Mesenteric fat pad (tissue), 1 donor: Measurements from ENCODE around the gene TRPV2. TPM values are rescaled to one million over a fixed set of nuclear protein-coding genes. Genes with fewer than 3 reads are reported as not detected.
"Not testable (repeated sequence)": the region's sequence is repeated elsewhere in the genome, so short reads cannot be mapped to it uniquely, and the experiment has no call there.

ENCODE experiments used
- DNase-seq: peaks from one replicate; pipeline ENCODE4 v3.0.0-alpha.2; 2020; ENCODE audit warnings: low spot score
- total RNA-seq: library from RNA; stranded (reverse); fragmentation: NEBNext Ultra II Directional; extraction: Animal tissue kit (Norgen Biotek cat#: 25700); gene quantifications from one replicate; pipeline ENCODE4 v1.2.1, GENCODE V29; 2021
- donor health status: DM: yes; HTN: yes; CAD: no.

TRPV2 gene
- total RNA-seq, 1 donor from 2014 or later, result 43.7 TPM

DNA sequence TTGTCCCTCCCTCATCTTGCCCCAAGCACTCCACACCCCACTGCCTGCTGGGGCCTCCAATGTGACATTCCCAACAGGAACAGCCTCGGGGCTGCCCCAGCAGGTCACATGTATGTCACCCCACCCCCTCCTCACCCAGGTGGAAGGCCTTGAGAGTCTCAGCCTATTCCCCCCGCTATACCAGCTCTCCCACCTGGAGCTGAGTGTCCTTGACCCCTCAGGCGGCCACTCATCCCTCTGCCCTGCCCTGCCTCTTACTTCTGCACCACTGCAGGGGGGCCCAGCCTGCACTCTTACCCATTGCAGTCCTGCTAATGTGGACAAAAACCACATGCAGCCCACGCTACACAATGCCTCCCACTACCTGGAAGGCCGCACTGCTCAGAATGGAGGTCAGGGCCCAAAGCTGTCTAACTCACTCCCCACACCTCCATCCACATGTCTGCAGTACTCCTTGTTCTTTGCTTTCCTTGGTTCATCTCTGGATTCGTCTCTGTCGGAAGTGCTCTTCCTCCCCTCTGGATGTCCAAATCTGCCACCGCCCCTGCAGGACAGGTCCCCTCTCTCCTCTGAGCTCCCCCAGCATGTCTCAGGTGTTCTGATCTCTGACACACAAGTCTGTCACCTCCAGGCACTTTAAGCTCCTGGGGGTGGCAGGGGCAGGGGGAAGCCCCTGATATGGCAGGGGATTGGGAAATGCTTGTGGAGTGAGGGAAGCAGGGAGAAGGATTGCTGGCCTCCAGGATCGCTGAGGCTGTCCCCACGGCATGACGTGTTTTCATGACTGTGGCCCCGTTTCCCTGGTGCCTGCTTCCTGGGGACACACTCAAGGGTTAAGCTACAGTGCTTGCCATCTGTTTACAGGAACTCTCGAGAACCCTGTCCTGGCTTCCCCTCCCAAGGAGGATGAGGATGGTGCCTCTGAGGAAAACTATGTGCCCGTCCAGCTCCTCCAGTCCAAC lies 20.8 kb downstream of the TRPV2 start:
- no peak for DNase-seq

DNA sequence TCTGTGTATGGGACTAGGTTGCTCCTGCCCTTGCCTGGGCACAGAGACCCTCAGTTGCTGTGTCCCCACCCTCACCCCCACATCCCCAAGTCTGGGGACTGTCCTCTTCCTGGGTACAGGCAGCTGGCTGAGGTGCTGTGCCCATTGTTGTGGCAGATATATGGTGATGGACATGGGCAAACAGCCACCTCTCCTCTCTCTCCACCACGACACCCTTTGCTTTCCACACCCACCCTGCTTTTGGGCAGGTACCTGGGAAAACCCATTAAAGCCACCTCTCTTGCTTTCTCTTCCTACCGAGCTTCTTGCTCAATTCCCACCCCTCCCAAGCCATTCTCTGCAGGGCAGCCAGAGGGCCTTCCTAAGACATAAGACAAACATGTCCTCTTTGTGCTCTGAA lies 21.7 kb downstream of the TRPV2 start:
- DNase-seq, result no peak

DNA sequence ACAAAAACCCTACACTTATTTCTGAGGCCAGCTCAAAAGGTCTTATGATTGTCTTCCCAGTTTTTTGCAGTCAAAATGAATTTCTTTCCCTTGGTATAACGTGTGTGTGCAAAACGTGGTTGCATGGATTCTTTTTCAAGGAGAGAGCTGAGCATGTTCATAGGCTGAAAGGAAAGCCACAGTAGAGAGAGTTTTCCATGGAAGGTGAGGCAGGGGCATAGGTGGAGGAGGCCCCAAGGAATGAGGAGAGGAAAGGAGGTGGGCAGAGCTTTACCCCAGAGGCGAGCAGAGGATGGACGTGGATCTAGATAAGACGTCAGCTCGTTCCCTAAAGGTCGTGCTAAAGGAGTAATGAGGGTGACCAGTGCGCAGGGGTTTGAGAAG lies 22.8 kb downstream of the TRPV2 start:
- DNase-seq, result no peak

DNA sequence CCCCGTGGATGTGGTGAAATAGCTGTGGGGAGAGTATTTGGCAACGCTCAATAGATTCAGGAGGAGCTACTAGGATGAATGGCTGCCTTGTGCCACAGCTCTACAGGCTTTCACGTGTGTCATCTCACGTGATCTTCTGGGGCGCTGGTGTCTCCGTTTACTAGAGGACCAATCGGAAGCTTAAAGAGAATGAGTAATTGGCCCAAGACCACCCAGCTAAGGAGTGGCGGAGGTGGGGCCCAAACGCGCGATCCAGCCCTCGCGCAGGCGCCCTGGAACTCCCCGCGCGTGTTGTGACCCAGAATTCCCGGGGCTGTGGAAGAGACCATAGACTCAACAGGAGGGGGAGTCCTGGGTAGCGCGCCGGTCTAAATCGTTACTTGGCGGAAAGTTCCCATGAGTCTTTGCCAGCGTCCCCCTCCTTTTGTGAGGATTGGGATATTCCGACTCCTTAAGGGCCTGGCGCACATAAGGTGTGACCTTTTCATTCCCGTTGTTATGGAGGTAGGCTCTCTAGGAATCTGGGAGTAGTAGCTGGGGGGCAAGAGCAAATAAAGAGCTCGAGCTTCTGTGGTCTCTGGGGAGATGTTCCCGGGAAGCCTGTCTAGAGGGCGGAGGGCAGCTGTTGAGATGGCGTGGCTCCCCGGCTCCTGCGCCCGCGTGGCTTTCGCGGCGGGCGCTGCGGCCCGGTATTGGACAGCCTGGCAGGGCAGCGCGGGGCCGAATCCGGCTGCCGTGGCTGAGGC lies 23.4 kb downstream of the TRPV2 start:
- DNase-seq, result peak; percentile 97

DNA sequence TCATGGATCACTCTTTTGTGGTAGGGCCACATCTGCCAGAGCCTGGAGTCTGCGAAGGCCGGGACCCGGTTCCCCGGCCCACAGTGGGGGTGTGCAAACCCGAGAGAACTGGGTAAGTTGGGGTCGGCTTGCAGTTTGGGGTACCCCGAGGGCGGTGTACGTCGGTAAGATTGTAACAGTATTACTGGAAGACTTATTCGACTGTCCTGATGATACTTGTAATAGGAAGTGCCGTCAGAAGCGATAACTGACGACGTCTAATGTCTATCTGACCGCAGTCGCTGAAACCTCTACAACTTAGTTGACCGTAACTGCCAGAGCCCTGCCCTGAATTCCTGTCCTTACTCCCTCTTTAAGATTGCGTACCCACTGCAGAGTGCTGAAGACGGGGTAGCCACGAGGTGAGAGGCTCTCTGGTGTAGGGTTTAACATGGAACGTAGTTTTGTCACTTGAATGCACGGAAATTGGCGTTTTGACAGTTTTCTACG lies 24.0 kb downstream of the TRPV2 start:
- no peak for DNase-seq

DNA sequence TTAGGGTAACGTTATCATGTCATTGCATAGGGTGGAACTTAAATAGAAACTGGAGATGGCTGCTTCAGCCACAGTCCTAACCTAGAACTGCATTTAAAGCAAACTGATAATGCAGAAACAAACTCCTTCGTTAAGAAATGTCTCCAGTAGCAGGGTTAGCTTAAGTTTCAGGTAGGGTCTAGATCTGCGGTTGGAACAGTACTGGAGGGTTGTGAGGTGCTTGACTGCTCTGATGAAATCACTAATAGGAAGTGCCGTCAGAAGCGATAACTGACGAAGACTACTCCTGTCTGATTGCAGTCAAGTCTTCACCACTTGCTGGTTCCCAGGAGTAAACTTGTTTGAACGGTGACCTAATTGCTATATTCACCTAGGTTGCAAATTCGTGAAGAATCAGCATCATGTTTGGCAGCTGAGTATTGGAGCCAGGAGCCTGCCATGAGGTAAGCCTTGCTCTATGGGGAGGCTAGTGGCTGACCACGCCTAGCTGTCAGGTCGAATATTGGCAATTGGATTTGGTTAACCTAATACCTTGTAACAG lies 24.5 kb downstream of the TRPV2 start:
- no peak for DNase-seq

DNA sequence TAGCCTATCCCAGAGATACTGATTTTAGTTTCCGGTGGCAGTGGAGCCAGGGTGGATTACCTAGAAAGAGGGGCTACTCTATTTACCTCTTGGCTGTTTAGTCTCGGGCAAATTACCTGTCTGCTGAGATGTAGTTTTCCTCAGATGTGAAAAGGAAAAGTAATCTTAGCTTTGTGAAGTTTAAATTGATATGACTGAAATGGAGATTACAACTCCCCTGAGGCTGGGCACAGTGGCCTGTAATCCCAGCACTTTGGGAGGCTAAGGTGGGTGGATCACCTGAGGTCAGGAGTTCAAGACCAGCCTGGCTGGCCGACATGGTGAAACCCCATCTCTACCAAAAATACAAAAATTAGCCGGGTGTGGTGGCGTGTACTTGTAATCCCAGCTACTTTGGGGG lies 25.0 kb downstream of the TRPV2 start:
- DNase-seq, result not testable (repeated sequence)

DNA sequence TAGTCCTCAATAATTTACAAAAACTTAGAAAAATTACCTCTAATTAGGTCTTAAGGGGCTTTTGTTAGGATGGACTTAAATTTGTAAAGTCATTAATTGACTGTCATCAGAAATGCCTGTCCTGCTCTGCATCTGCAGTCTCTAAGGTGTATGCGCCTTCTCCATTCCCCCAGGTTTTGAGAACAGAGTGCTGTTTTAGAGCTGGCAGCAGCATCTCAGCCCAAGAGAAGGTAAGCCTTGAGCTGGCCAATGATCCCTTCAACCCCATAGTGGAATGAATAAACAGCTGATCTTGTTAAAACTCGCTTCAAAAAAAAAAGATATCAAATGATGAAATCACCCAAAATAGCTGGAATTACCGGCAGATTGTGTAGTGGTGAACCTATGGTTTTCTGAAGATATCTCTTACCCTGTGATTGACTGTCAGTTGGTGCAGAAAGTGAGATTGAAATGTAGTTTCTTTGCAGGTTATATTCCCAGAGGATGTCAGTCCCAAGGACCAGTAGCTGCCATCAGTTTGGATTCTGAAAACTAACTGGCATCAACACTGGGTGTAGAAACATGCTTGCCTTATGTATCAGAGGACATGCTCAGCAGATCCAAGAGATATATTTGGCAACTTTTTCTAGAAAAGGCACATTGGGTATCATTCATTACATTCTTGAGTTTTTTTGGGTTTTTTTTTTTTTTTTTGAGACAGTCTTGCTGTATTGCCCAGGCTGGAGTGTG lies 25.7 kb downstream of the TRPV2 start:
- no peak for DNase-seq

DNA sequence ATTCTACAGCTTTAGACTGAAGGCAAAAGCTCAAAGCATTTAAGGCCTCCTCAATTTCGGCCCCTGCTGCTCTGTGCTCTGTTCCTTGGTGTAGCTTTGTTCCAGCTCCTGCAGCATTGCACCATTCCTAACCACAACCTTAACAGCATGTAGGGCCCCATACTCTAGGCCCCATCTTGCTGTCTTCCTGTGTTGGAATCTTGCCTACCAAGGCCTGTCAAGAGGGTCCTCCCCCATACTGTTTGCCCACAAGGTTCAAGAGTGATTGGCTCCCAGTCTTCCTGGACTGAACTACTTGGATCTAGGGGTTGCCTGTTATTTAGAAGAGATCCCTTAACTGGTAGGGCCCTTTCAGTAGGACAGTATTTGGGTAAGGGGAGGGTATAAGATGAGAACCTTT lies 26.8 kb downstream of the TRPV2 start:
- no peak for DNase-seq

DNA sequence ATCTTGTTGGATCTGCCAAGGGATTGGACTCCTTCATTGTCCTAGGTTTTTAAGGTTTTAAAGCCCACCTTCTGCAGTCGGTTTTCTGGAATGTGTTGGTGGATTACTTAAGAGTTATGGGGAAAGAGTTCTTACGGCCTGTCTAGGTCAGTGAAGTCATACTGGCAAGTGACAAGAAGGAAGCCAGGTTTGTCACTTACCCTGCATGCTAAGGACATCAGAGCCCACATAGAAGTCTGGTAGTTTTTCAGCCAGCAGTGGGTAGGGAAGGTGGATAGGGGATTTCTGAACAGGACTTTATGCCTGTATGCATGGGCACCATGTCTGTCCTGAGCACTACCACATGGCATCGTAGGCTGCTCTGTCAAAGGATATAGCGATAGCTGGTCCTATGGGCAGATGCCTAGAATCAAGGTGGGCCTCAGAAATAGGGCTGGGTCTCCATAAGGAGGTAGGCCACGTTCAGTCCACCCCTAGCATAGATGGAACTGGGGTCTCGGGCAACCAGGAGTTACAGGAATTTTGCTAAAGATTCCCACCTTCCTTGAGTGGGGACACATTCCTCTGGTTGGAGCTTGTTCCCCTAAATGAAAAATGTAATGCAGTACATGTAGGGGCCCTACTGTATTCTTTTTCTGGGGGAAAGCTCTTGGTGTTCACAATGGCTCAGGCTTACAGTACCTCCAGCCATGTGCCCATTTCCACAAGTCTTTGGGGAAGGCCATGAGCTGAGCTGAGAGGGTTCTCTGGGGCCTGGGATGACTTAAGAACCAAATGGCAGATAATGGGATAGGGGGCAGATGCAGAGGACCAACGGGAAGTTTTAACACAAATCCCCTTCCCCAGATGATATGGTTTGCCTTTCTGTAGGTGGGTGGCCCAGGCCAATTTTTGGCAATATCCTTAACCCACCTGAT lies 27.5 kb downstream of the TRPV2 start:
- DNase-seq, result no peak

DNA sequence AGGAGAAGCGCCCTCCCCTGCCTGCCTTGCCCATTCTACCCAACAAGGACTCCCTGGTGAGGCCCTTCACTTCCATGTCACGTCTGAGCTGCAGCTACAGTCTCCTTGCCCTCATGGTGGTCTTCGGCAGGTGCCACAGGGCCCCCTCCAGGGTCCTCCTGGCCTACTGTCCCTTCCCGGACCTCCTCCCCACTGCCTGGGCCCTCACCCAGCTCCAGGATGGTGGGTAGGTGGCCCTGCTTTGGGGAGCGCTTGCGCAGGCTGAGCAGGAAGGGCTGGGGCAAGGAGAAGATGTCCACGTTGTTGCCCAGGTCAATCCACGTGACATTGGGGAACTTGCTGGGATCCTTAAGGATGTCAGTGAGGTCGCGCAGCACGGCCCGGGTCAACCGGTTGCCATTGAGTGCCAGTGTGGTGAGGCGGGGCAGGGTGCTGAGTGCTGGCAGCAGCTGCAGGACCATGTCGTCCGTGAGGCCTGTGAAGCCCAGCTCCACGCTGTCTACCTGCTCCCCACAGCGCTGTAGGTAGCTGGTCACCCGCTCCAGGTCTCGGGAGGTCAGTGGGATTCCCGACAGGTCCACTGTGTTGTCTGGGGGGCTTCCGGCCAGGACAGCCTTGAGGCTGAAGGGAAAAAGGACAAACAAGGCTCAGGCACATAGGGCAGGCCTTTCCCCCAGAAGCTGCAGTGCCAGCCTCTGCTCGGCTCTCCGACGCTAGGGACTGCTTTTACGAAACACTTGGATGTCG lies 28.3 kb downstream of the TRPV2 start:
- DNase-seq, result no peak

DNA sequence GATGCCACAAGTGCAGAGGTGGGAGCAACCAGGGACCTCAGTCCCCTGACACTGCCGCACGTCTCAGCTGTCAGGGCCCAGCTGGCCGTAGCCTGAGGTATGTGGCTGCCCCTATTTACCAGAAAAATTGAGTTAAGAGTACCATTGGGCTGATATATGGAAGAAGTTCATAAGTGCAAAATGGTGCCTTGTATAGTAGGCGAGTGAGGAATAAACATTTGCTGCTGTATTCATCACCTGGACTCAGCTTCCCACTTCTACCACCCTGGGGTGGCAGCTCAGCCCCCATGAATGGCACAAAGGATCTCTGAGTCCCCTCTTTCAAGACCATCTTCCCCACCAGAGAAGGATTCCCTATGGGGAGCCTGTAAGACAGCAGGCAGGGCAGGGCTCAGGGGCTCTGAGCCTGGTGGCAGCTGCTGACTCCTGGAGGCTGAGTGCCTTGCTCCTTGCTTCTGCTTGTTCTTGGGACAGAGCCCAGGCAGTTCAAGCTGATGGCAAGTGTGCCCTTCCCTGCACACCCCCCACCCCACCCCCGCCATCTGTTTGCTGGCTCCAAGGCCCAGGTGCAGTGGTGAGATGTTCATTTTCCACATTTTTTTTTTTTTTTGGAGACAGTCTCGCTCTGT lies 29.0 kb downstream of the TRPV2 start:
- no peak for DNase-seq

DNA sequence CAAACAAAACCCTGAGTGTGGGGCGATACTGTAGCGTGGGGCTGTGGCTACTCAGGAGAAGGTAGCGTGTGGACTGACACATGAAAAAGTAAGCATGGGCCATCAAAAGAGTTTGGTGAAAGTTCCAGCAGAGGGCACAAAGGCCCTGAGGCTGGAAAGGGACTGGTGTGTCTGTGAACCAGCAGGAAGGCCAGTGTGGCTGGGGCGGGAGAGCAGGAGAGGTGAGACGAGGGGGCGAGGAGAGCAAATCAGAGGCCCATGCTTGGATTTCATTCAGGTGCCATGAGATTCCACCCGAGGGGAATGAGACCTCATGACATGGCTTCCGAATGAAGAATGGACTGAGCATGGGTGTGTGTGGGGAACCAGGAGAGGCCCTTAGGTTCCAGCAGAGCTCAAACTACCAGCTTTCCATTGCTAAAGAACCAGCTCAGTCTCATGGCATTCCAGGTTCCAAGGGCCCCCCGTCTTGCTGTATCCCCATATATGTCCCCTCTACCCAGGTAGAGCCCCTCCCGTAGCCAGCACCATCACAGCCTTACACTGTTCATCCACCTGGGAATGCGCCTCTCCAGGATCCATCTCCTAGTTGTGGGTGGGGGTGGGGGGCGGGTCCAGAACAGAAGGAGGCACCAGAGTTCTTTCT lies 31.1 kb downstream of the TRPV2 start:
- no peak for DNase-seq

DNA sequence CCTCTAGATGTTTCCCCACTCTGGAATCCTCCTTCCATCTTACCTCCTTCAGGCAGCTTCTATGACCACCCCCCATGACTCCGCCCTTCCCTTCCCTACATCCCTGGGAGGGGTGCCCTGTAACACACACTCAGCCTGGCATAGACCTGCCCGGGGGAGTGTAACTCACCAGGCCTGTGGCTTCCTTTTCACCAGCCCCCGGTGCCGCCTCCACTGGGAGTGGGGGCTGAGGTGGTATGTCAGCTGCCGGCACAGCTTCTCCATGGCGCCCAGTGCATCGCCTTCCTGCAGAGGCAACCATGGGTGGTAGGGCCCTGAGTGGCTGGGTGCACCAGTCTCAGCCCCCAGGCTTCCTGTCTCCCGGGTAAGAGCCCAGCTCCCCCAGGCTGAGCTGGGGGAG lies 32.3 kb downstream of the TRPV2 start:
- DNase-seq, result no peak

DNA sequence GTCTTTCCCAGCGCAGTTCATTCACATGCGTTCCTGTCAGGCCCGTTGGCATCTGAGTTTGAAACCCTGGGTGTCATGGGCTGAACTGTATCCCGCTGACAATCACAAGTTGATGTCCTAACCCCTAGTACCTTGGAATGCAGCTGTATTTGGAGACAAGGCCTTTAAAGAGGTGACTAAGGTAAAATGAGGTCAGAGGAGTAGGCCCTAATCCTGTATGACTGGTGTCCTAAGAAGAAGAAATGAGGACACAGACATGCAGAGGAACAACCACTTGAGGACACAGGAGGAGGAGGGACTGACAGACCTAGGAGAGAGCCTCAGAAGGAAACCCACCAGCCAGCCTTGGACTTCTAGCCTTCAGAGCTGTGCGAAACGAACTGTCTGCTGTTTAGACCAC lies 33.1 kb downstream of the TRPV2 start:
- DNase-seq, result no peak

DNA sequence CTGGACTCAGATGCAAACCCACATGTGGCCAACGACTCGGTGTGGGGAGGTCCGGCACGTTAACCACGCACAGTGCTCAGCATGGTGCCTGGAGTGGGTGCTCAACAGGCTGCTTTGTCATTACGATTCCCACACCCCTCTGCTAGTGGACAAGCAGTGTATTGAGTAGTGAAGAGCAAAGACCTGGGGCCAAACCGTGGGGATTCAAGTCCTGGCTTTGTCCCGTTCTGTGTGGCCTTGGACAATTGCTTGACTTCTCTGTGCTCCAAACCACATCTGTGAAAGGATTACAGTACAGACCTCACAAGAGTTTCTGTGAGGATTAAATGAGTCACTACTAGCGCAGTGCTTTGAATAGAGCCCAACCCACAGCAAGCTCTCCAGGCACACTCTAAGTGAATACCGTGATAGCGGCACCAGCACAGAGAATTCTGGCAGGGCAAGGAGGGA lies 33.8 kb downstream of the TRPV2 start:
- DNase-seq, result no peak

DNA sequence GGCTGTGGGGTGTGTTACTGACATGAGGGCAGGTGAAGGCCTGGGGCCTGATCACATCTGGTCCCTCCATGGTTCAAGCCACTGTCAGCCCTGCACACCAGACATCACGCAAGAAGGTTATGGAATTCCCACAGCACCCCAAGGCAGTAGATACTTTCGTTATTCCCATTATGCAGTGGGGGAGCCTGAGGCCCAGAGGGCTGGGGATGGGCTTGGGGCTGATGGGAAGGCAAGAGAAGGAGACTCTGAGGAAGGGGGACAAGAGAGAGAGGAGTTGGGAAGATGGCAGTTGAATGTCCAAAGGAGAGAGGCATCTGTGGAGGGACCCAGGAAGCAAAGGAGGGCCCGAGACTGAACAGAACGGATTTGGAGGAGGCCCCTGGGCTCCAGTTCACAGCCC lies 34.7 kb downstream of the TRPV2 start:
- no peak for DNase-seq

DNA sequence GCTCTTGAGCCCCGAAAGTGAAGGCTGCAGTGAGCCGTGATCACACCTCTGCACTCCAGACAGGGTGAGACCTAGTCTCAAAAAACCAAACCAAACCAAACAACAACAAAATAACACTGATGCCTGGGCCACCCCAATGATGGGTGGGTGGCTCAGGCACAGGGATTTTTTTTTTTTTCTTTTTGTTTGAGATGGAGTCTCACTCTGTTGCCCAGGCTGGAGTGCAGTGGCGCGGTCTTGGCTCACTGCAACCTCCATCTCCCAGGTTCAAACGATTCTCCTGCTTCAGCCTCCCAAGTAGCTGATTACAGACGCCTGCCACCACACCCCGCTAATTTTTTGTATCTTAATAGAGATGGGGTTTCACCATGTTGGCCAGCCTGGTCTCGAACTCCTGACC lies 36.9 kb downstream of the TRPV2 start:
- DNase-seq, result not testable (repeated sequence)

DNA sequence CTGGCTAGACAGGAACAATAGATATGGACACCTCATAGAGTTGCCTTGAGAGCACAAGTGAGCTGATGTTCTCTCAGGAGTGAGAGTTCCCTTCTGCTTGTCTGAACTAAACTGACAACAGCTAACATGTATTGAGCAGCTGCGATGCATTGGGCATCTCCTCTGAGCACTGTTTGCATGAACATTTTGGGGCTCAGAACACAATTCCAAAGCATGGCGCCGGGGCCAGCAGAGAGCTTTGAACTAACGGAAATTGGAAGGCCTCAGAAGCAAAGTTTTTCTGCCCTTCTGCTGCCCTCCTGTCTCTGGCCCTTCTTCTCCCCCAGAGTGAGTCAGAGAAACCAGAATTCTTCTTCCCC lies 38.1 kb downstream of the TRPV2 start:
- DNase-seq, result no peak
